ENCODE measurements around the gene ASGR2. TPM values are rescaled to one million over a fixed set of nuclear protein-coding genes. Genes with fewer than 3 reads are reported as not detected.
"Not testable (repeated sequence)": the region's sequence is repeated elsewhere in the genome, so short reads cannot be mapped to it uniquely, and the experiment has no call there.

The ASGR2 gene
- polyA plus RNA-seq, 3 donors, result 53.3 to 148 (median 78.3) TPM

- H3K36me3 Mint-ChIP-seq; H3K9ac ChIP-seq (ENCODE audit: insufficient read depth, low read length, poor library complexity, severe bottlenecking); H3K9me3 ChIP-seq (replicated peaks in 1 of 2; ENCODE audit: control insufficient read depth in 1 of 2, insufficient read depth in 1 of 2, low read length in 2 of 2); H3K36me3 ChIP-seq (replicated peaks in 1 of 2; ENCODE audit: control insufficient read depth in 1 of 2, insufficient read depth in 2 of 2, low read length in 2 of 2); H3K27ac ChIP-seq (ENCODE audit: low read depth in 1 of 2, low read length in 2 of 2); H3K27me3 Mint-ChIP-seq (ENCODE audit: low read depth in 3 of 3); DNase-seq; H3K4me2 ChIP-seq (replicated peaks; ENCODE audit: extremely low read depth, low read length, poor library complexity, severe bottlenecking); H4K20me1 ChIP-seq (ENCODE audit: insufficient read depth, low read length); H2AFZ ChIP-seq (ENCODE audit: insufficient read depth, low read depth, low read length, poor library complexity, severe bottlenecking); H3K9me3 Mint-ChIP-seq; intact Hi-C loops (cut with micrococcal nuclease); H3K27ac Mint-ChIP-seq; H3K27me3 ChIP-seq (ENCODE audit: control insufficient read depth in 2 of 2, insufficient read depth in 2 of 2, low read length in 2 of 2); H3K4me3 ChIP-seq (replicated peaks in 1 of 3; ENCODE audit: low read depth in 2 of 3, low read length in 3 of 3); H3K4me3 Mint-ChIP-seq; H3K79me2 ChIP-seq (ENCODE audit: insufficient read depth, low read length): not testable (repeated sequence)
- H3K4me1 ChIP-seq (ENCODE audit: control insufficient read depth in 1 of 2, insufficient read depth in 2 of 2, low read length in 2 of 2), result peaks cover 68 to 73% of the 10 kb centered on the region in 2 donors
- WGBS (ENCODE audit: insufficient coverage), result 92% methylated on average over 2 of the region's 12 CpGs
- peaks cover 70% of the 10 kb centered on the region for H3K4me1 Mint-ChIP-seq
These were observed 11.8 kb upstream of the ASGR2 start for GRCh38 chr17:7126386-7126785.

- no peak overlapping the region for H3K4me3 ChIP-seq (replicated peaks in 1 of 3; ENCODE audit: low read depth in 2 of 3, low read length in 3 of 3)
- no peaks in the 10 kb centered on the region for H3K27me3 Mint-ChIP-seq (ENCODE audit: low read depth in 3 of 3)
- no peak for DNase-seq
- TF ChIP-seq, protein P1, sequence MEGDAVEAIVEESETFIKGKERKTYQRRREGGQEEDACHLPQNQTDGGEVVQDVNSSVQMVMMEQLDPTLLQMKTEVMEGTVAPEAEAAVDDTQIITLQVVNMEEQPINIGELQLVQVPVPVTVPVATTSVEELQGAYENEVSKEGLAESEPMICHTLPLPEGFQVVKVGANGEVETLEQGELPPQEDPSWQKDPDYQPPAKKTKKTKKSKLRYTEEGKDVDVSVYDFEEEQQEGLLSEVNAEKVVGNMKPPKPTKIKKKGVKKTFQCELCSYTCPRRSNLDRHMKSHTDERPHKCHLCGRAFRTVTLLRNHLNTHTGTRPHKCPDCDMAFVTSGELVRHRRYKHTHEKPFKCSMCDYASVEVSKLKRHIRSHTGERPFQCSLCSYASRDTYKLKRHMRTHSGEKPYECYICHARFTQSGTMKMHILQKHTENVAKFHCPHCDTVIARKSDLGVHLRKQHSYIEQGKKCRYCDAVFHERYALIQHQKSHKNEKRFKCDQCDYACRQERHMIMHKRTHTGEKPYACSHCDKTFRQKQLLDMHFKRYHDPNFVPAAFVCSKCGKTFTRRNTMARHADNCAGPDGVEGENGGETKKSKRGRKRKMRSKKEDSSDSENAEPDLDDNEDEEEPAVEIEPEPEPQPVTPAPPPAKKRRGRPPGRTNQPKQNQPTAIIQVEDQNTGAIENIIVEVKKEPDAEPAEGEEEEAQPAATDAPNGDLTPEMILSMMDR (IDR thresholded peaks at IDR 0.05), result no peak
- H3K27me3 ChIP-seq (ENCODE audit: control insufficient read depth in 2 of 2, insufficient read depth in 2 of 2, low read length in 2 of 2), result no peaks in the 10 kb centered on the region
- 100% methylated on average over 2 of the region's 5 CpGs for WGBS (ENCODE audit: insufficient coverage)
- H3K9me3 ChIP-seq (replicated peaks in 1 of 2; ENCODE audit: control insufficient read depth in 1 of 2, insufficient read depth in 1 of 2, low read length in 2 of 2), result no peaks in the 10 kb centered on the region
- H3K9ac ChIP-seq (ENCODE audit: insufficient read depth, low read length, poor library complexity, severe bottlenecking), result no peak overlapping the region
- H3K9me3 Mint-ChIP-seq, result peaks cover 0 to 2% (median 0%) of the 10 kb centered on the region in 7 donors
- H3K4me2 ChIP-seq (replicated peaks; ENCODE audit: extremely low read depth, low read length, poor library complexity, severe bottlenecking), result no peak overlapping the region
- H3K27ac ChIP-seq (ENCODE audit: low read depth in 1 of 2, low read length in 2 of 2), result peak overlapping the region in 1 of 2 donors; percentile 99
- peaks cover 68 to 73% of the 10 kb centered on the region in 2 donors for H3K4me1 ChIP-seq (ENCODE audit: control insufficient read depth in 1 of 2, insufficient read depth in 2 of 2, low read length in 2 of 2)
- H3K36me3 Mint-ChIP-seq, result peaks cover 0 to 4% of the 10 kb centered on the region in 2 donors
- intact Hi-C loops (cut with micrococcal nuclease), result no loop called here
- H3K36me3 ChIP-seq (replicated peaks in 1 of 2; ENCODE audit: control insufficient read depth in 1 of 2, insufficient read depth in 2 of 2, low read length in 2 of 2), result no peaks in the 10 kb centered on the region
- H3K79me2 ChIP-seq (ENCODE audit: insufficient read depth, low read length), result no peaks in the 10 kb centered on the region
- no peaks in the 10 kb centered on the region for H4K20me1 ChIP-seq (ENCODE audit: insufficient read depth, low read length)
- no peak overlapping the region for H2AFZ ChIP-seq (ENCODE audit: insufficient read depth, low read depth, low read length, poor library complexity, severe bottlenecking)
- peaks cover 68% of the 10 kb centered on the region for H3K4me1 Mint-ChIP-seq
- H3K27ac Mint-ChIP-seq, result peak overlapping the region in 3 of 7 donors; percentile 21 to 83 (median 54)
- no peak overlapping the region for H3K4me3 Mint-ChIP-seq
These were observed 10.3 kb upstream of the ASGR2 start for GRCh38 chr17:7124923-7125322.

Data from CD14-positive monocyte (primary cell).